H1 (cell line): ENCODE data around the gene NUDT6. TPM values are rescaled to one million over a fixed set of nuclear protein-coding genes. Genes with fewer than 3 reads are reported as not detected.
A peak's percentile ranks its signal among the peaks of the same experiment; 100 is the strongest.

ENCODE experiments used
- ASH2L ChIP-seq: fragments of 200-600, 300-600 bp; sonication (generic); IDR thresholded peaks from one replicate; pipeline ENCODE4 v1.7.1; 2017; ENCODE audit warnings: low read length
- CBX8 ChIP-seq: fragments of 300-800, 300-1000 bp; sonication (generic); IDR thresholded peaks from 2 replicates; pipeline ENCODE4 v1.7.1; 2016; ENCODE audit warnings: low read depth, low read length, borderline replicate concordance
- CHD1 ChIP-seq: IDR thresholded peaks from 2 replicates; pipeline ENCODE4 v1.6.1; 2012; ENCODE audit warnings: low read depth, low read length, improper control_type of control experiment
- CTCF ChIP-seq, 3 experiments: IDR thresholded peaks; 1 replicate in 2 of 3; 2 replicates in 1 of 3; pipeline versions ENCODE4 v1.5.1 to v1.6.1; 2011; ENCODE audit warnings: low read length in 3 of 3, mild to moderate bottlenecking in 3 of 3, inconsistent platforms in 2 of 3, low read depth in 1 of 3, moderate library complexity in 1 of 3; ENCODE audit not compliant: insufficient read depth in 1 of 3; ENCODE audit errors: control extremely low read depth in 1 of 3
- E2F6 ChIP-seq: IDR thresholded peaks from 2 replicates; pipeline ENCODE4 v1.6.1; 2012; ENCODE audit warnings: inconsistent platforms
- JUN ChIP-seq: IDR thresholded peaks from 2 replicates; pipeline ENCODE4 v1.6.1; 2011; ENCODE audit warnings: low read depth, mild to moderate bottlenecking, improper control_type of control experiment, low read length
- JUND ChIP-seq: IDR thresholded peaks from 2 replicates; pipeline ENCODE4 v1.6.1; 2011; ENCODE audit warnings: mild to moderate bottlenecking, improper control_type of control experiment, low read length
- KDM5A ChIP-seq: fragments of 200-600 bp; IDR thresholded peaks from 2 replicates; pipeline ENCODE4 v1.7.1; 2012; ENCODE audit warnings: mild to moderate bottlenecking, low read length, inconsistent platforms, mixed read lengths
- POLR2A ChIP-seq, 2 experiments: IDR thresholded peaks; 1 replicate in 1 of 2; 2 replicates in 1 of 2; pipeline ENCODE4 v1.6.1; 2011; ENCODE audit warnings: low read depth in 2 of 2, low read length in 2 of 2, mild to moderate bottlenecking in 2 of 2; ENCODE audit errors: control extremely low read depth in 1 of 2
- RBBP5 ChIP-seq: IDR thresholded peaks from 2 replicates; pipeline ENCODE4 v1.7.1; 2012; ENCODE audit warnings: low read depth, mild to moderate bottlenecking, inconsistent platforms, low read length, moderate library complexity, borderline replicate concordance
- SP1 ChIP-seq: IDR thresholded peaks from 2 replicates; pipeline ENCODE4 v1.6.1; 2011; ENCODE audit warnings: low read depth, low read length
- TAF1 ChIP-seq: IDR thresholded peaks from 2 replicates; pipeline ENCODE4 v1.6.1; 2011; ENCODE audit warnings: mild to moderate bottlenecking, low read depth, low read length
- polyA plus RNA-seq, 7 experiments: library from polyadenylated mRNA; depleted of rRNA in 3 of 7; stranded (reverse) in 5 of 7; unstranded in 2 of 7; fragments of >200 nt in 5 of 7; fragments of 200-250 nt in 2 of 7; gene quantifications; 1 replicate in 5 of 7; 2 replicates in 1 of 7; 4 replicates in 1 of 7; pipeline versions ENCODE4 v1.2.1 to v1.2.3, GENCODE V29; 2011 to 2013; ENCODE audit warnings: missing spikeins in 2 of 7, mixed read lengths in 2 of 7
- total RNA-seq: library from RNA; stranded (reverse); fragmentation: NEBNext Ultra II Directional; extraction: Animal tissue kit (Norgen Biotek cat#: 25700); gene quantifications from 2 replicates; pipeline ENCODE4 v1.2.1, GENCODE V29; 2021

The NUDT6 gene
- total and polyA plus RNA-seq, 2 of the 8 experiments (the other 6 are each of a cell fraction or from before 2014, with no cell fraction given) = 5.0 to 12.4 TPM

GRCh38 chr4:122921971-122922876 lies at the start of gene NUDT6 (continued):
- TF ChIP-seq JUN (no peak), POLR2A (IDR thresholded peaks at IDR 0.05; ENCODE audit: control extremely low read depth in 1 of 2, low read depth in 2 of 2, low read length in 2 of 2) (peak; percentile 20 to 54), TAF1 (peak; percentile 56), CBX8 (no peak), E2F6 (0 out of 2 replicates have a peak, but pooled peaks have one; percentile 14), JUND (no peak), CHD1 (no peak), SP1 (no peak), KDM5A (no peak; the same call in 1 of the 2 replicates), RBBP5 (peak; percentile 94), CTCF (IDR thresholded peaks at IDR 0.05; ENCODE audit: control extremely low read depth in 1 of 3, insufficient read depth in 1 of 3, low read depth in 1 of 3, low read length in 3 of 3) (no peak), ASH2L (peak; percentile 89)
